Renal pelvis (tissue), 4 donors: ENCODE measurements around the gene MAD1L1. TPM values are rescaled to one million over a fixed set of nuclear protein-coding genes. Genes with fewer than 3 reads are reported as not detected.

Experiments
- DNase-seq: peaks from one replicate; pipeline ENCODE4 v3.0.0-alpha.2; 2013
- polyA plus RNA-seq, 3 donors: library from polyadenylated mRNA; unstranded; fragments of 120-200 nt; gene quantifications; one replicate each; pipeline ENCODE4 v1.2.1, GENCODE V29; 2013; ENCODE audit not compliant: insufficient read length in 3 of 3

Gene MAD1L1
- polyA plus RNA-seq, 3 donors = 27.0 to 27.6 (median 27.3) TPM

- no peak for DNase-seq
These were observed 332.6 kb downstream of the MAD1L1 start for GRCh38 chr7:1899951-1900762.

- no peak for DNase-seq
These were observed 333.5 kb downstream of the MAD1L1 start for GRCh38 chr7:1899196-1899595.

GRCh38 chr7:1898628-1899185, 334.0 kb downstream of the MAD1L1 start:
- DNase-seq = no peak

- no peak for DNase-seq
These were observed 334.7 kb downstream of the MAD1L1 start for GRCh38 chr7:1897861-1898627.

GRCh38 chr7:1897076-1897860, 335.5 kb downstream of the MAD1L1 start:
- DNase-seq = no peak

GRCh38 chr7:1895664-1896515, 336.9 kb downstream of the MAD1L1 start:
- DNase-seq = no peak

- DNase-seq = no peak
These were observed 337.7 kb downstream of the MAD1L1 start for GRCh38 chr7:1894906-1895663.

- DNase-seq = no peak
These were observed 338.3 kb downstream of the MAD1L1 start for GRCh38 chr7:1894313-1894900.

GRCh38 chr7:1893451-1893850, 339.3 kb downstream of the MAD1L1 start:
- no peak for DNase-seq

- DNase-seq = no peak
These were observed 339.7 kb downstream of the MAD1L1 start for GRCh38 chr7:1893036-1893435.

GRCh38 chr7:1892011-1892965, 340.5 kb downstream of the MAD1L1 start:
- DNase-seq = no peak

GRCh38 chr7:1890289-1891235, 342.2 kb downstream of the MAD1L1 start:
- DNase-seq = no peak

- DNase-seq = no peak
These were observed 343.1 kb downstream of the MAD1L1 start for GRCh38 chr7:1889556-1890181.

GRCh38 chr7:1889091-1889490, 343.7 kb downstream of the MAD1L1 start:
- no peak for DNase-seq

GRCh38 chr7:1888425-1888824, 344.3 kb downstream of the MAD1L1 start:
- DNase-seq = no peak

GRCh38 chr7:1887251-1887650, 345.5 kb downstream of the MAD1L1 start:
- no peak for DNase-seq
